Endometrial microvascular endothelial cells (primary cell): Measurements from ENCODE around the gene ANO1. TPM values are rescaled to one million over a fixed set of nuclear protein-coding genes. Genes with fewer than 3 reads are reported as not detected.

Source experiments
- in situ Hi-C: cut with HindIII; loops from 2 replicates; pipeline ENCODE4 v1.10.0; 2017; ENCODE audit warnings: low sequenced_read_pairs, low pct_unique_long_range_greater_than_20kb; ENCODE audit errors: inconsistent ontology term
- total RNA-seq: library from RNA; depleted of rRNA; stranded (reverse); fragments of >200 nt; gene quantifications from one replicate; pipeline ENCODE4 v1.2.3, GENCODE V29; 2015; ENCODE audit errors: inconsistent ontology term

The ANO1 gene
- total RNA-seq, 1 donor from 2014 or later, result not detected

DNA sequence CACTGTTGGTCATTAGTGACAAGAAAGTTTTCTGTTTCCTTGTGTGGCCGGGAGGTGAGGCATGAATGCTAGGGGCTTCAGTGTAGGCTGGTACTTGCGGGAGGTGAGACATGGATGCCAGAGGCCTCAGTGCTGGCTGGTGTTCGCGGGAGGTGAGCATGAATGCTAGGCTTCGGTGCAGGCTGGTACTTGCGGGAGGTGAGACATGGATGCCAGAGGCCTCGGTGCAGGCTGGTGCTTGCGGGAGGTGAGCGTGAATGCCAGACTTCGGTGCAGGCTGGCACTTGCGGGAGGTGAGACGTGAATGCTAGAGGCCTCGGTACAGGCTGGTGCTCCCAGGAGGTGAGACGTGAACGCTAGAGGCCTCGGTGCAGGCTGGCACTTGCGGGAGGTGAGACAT, 48.4 kb downstream of the ANO1 start:
- in situ Hi-C loops, result no loop called here

DNA sequence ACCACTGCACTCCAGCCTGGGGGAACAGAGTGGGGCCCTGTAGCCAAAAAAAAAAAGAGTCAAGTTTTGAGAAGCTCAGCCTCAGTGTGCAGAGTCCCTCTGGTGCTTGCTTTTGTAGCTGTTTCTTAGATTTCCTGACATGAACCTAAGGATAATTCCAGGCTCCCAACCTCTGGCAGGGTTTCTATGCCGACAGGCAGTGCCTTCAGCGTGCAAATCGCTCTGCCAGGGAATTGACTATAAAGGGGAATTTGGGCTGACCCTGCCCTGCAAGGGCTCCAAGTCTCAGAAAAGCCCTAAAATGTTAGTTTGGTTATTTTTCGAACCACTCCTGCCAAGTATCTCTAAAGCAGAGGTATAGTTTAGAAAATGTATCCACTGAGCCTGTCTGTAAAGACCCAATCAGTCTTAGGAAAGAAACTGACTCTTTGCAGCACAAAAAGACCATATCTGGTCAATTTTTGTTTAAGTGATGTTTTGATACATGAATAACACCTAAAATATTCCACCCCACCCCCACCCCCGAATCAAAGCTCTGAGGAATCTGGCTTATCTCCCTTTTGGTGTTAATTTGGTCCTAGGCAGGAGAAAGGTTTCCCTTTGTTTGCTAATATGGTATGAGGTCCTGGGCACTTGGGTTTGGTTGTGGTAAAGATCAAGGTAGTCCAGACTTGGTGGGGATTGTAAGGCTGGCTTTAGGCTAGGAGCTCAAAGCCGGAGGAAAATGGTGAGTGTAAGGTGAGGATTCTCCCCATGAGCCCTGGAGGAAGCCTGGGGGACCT, 49.7 kb downstream of the ANO1 start:
- in situ Hi-C loops, result no loop called here

DNA sequence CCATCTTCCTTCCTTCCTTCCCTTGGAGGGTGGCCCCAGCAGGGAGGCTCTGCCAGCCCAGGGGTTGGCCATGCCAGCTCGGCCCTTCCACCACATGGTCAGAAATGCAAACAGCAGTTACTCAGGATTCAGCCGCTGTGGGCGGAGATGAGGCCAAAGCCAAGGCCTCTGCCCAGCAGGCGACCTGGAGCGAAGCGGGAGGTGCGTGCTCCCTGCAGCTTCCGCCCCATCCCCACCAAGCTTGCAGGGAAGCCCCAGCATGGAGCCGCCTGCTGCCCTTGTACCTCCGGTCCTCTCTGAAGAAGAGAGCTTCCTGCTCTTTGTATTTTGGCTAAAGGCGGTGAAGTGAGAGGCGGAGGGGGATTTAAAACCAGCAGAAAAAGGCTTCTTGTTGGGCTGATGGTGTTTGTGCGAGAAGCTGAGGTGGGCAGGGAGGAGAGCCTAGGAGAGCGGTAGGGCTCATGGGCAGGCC, 50.4 kb downstream of the ANO1 start:
- in situ Hi-C loops, result no loop called here

DNA sequence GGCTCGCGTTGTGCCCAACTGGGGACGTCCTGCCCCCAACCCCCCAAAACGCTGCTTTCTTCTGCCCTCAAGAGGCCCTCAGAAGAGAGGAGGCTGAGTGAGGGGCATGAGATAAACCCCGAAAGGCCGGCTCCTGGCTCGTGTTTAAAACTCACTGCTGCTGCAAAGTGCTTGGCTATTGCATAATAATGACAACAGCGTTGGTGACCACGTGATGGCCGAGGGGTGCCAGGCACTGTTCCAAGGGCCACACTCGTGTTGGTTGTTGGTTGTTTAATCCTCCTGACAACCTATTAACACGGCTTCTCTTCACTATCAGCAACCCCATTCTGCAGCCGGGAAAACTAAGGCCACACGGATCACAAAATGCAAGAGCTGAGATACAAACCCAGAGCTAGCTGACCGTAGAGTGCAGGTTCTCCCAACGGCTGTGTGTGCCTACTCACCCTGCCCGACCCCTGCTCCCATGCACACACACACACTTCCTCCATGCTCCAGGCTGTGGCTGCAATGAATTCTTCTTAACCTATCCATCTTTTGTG, 51.0 kb downstream of the ANO1 start:
- in situ Hi-C loops, result no loop called here

DNA sequence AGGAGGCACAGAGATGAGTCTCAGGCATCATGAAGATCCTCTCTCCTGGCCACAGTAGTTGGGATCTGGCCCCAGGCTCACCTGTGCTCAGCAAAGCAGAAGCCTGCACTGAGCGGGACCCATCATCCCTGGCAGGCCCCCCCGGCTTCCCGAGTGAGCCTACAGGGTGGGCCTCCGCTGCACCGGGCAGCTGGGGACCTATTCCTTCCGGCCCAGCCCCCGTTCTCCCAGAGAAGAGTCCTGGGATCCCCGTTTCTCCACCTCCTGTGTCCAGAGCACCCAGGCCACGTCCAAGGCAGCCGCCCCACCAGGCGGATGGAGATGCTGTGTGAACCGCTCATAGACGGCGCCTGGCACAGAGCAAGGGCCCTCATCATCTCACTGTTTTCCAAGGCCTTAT, 52.5 kb downstream of the ANO1 start:
- in situ Hi-C loops, result no loop called here

DNA sequence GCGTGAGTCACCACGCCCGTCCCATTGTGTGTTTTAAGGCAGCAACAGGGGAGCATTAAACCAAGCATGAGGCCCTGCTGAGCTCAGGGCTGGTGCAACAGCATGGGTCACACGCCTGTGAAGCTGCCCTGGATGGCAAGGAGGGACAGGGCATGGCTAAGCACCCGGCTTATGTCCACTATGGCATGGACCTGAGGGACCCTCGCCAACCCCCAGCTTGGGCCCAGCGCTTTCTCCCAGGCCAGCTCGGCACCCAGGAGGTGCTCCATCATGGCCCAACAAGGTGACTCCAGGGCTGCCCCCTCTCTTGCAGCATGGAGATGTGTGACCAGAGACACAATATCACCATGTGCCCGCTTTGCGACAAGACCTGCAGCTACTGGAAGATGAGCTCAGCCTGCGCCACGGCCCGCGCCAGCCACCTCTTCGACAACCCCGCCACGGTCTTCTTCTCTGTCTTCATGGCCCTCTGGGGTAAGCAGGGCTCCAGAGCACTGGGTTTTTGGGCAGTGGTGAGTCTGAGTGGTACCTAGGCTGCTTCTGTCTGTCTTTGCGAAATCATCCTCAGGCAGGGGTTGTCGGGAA, 53.6 kb downstream of the ANO1 start:
- in situ Hi-C loops, result no loop called here

DNA sequence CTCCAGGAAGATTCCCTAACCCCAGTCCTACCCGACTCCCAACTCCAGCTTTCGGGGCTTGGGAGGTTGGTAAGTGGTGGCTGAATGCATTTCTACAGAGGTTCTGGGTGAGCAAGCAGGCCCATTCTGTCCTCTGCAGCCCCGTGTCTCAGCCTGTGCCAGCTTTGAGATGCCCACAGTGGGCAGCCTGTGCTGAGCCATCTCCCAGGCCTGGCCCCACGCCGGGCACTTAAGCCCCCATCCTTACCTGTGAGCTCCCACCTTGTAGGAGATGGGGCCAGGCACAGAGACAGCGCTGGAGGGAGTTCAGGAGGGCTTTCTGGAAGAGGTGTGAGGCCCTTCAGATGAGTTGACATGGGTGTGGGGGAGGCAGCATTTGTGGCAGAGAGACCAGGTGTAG, 54.5 kb downstream of the ANO1 start:
- in situ Hi-C loops, result no loop called here

DNA sequence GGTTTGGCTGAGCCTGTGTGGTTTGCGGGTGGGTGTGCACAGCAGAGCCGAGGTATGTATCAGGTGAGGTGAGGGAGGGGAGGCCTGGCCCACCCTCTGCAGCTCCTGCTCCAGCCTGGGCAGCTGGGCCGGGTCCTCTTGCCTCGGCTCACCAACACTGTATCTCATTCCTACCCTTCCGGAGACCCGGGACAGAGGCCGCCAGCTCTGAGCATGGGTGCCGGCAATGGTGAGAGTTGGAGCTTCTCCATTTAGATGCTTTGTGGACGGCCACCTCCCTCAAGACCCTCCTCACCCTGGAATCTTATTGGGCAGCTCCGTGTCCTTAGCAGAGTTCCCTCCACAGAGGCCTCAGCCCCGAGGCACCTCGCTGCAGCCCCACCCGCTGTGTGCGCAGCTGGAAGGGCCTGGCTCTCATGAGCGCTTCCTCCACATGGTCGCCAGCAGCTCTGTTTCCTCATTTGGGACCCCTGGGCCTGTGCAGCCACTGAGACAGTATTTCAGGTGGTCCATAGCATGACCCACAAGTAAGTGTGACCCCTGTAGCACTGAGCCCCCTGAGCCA, 55.7 kb downstream of the ANO1 start:
- in situ Hi-C loops, result no loop called here

DNA sequence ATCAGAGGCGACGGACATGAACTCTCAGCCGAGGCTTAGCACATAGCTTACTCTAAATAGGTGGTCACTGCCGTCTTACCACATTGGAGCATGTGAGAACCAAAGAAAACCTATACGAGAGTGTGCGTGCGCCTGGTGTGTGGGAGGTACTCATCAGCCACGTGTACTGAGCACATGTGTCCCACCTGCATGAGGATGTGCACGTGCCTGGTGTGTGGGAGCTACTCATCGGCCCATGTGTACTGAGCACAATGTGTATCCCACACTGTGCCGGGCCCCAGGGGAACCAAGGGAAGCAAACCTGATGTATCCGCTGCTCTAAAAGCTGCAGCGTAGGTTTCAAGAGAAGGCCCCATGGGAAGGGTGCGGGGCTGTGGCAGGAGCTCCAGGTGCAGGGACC, 56.4 kb downstream of the ANO1 start:
- in situ Hi-C loops, result no loop called here

DNA sequence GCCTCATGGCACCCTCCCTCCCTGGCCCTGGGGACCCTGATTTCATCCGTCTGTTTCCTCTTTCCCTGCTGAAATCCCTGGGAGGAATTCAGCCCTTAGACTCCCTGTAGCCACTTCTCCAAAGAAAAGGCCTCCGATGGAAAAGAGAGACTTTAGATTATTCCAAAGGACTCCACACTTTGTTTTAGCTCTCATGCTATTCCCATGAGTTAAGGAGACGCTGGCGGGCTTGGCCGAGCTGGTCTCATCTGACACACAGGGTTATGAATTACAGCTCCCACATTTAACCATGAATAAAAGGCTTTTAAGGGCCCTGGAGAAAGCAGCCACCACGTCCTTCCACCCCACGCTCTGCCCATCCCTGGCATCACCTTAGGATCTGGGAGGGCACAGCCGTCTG, 57.0 kb downstream of the ANO1 start:
- in situ Hi-C loops, result no loop called here

DNA sequence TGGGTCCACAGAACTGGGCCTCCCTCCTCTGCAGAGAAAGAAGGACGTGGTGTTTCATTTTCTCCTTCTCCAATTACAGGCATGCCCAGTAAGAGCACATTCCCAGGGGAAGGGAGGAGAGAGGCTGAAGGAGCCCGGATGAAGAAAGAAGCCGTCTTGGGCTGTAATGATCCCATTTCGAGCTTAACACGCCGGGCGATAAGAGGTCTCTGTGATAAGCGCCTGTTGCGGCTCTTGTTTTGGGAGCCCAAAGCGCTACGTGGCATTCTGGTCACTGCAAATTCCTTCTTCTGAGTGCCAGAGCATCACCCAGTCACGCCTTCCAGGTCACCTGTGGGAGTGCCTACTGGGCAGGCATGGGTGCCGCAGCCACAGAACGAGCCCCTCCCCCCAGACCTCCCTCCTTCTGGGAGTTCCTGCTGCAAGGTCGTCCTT, 57.5 kb downstream of the ANO1 start:
- in situ Hi-C loops, result no loop called here

DNA sequence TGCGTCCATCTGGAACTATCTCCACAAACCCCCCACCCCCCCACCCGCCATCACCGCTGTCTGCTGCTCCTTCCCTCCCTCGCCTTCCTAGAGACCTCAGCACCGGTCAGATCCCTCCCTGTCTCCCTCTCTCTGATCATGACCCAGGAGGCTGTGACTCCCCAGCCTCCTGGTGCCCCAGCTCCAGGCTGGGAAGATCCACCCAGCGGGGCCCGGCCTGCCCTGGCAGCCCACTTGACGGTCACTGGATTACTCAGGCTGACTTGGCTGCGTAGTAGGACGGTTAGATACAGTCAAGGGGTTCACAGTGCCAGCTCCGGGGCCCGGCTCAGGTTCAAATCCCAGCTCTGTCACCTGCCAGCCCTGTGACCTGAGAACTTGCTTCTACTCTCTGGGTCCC, 59.3 kb downstream of the ANO1 start:
- in situ Hi-C loops, result no loop called here

DNA sequence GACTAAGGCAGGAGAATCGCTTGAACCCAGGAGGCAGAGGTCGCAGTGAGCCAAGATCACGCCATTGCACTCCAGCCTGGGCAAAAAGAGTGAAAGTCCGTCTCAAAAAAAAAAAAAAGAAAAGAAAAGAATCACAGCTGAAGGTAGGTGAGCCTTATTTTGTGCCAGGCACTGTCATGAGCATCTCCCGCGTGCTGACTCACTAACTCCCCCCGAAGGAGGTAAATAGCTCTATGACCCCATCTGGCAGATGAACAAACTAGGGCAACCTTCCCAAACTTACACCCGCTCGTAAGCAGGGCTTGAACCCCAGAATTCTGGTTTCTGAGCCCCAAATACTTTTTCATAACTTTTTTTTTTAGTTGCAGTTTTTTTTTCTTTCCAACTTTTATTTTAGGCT, 60.3 kb downstream of the ANO1 start:
- in situ Hi-C loops, result no loop called here

DNA sequence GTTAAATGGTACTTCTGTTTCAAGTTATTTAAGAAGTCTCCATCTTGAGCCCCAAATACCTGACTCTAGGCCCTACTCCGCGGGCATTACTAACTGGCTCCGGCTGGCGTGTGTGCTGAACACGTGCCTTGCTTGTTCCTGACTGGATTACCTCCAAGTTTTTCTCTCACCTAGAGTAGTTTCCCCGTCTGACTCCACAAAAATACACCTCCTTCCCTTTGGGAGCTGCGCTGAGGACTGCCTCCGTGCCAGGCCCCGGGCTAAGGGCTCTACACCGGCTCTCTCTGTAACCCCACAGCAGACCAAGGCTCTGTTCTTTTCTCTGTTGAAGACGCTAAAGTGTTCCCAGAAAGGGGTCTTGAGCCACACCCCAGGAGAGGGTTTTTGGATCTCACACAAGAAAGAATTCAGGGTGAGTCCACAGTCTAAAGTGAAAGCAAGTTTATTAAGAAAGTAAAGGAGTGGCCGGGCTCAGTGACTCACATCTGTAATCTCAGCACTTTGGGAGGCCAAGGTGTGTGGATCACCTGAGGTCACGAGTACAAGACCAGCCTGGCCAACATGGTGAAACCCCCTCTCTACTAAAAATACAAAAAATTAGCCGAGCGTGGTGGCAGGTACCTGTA, 61.8 kb downstream of the ANO1 start:
- in situ Hi-C loops, result no loop called here

DNA sequence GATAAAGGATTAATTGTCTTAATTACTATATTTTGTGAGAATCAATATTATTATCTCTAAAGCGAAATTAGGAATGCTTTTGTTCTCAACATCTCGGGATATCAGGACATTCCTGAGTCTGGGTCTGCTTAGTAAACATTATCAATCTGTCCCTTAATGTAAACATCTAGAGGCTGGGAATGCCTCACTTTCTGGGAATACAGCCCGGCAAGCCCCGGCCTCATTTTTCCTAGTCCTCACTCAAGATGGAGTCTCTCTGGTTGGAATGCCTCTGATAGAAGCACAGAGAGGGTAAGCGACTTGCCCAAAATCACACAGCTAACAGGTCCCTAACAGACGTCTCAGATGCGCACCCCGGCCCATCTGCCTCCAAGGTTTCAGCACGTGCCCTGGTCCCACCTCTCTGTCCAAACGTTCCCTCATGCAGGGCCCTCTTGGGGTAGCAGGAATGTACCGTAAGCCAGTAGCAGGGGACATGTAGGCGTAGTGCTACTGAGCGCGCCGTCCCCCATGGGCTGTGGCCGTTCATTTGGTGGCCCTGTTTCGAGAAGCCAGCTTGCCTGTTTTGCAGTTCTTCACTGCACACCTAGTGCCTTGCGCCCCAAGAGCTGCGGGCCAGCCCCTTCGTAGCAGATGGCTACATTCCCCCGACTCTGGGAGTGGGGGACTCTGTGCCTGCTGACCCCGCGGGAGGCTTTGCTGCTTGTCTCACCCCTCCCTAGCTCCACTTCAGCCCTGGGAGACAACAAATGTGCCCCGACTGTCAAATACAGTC, 62.8 kb downstream of the ANO1 start:
- in situ Hi-C loops, result no loop called here

DNA sequence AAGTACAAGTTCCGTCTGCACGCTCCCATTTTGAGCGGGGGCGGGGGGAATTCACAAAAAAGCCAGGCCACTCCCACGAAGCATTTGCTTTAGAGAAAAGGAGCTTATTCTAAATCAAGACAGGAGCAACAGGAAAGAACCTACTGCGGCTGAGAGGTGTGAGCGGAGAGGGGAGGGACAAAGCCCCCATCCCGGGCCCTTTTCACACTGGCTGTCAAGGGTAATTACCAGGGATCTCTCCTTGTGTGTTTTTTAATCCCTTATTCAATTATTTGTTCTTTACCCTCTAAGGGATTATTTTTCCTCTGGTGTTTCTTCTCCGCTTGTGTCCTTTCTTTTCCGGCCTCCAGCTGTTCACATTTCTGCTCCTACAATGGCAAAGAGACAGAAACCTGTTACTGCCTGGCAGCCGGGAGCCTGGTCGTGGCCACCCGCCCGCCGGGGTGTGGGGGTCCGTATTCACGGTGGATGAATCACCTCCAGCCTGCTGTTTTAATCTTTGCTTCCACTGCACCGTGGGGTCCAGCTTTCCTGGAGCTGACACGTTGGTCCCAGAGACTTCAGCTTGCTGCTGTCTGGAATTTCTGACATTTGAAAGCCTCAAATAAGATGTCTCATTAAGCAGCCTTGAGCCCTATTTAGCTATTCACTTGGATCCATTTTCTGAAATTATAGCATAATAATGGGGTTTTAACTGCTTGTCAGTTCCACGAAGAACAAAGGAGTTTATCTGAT, 63.5 kb downstream of the ANO1 start:
- in situ Hi-C loops, result no loop called here

DNA sequence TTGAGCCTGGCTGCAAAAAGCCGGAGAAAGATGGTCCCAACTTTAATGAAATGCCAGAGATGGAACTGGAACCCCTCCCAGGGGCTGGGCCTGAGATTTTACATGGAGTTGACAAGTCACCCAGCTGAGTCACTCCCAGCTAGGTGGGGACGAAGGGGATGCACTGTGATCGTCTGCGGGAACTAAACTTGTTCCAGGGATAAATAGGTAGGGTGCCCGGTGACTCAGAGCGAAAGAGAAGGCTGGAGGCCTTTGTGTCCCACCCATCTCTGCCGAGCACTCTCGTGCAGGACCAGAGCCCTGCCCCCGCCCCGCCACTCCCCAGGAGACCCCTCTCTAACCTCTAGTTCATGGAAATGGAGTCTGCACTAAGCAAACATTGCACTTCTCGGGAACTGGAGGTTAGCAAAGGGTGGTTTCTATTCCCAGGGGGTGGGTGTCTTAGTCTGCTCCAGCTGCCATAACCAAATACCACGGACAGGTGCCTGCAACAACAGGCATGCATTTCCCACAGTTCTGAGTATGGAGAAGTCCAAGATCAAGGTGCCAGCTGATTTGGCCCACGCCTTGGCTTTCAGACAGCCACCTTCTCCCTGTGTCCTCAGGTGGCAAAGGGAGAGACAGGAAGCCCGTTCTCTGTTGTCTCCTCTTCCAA, 64.2 kb downstream of the ANO1 start:
- in situ Hi-C loops, result no loop called here

DNA sequence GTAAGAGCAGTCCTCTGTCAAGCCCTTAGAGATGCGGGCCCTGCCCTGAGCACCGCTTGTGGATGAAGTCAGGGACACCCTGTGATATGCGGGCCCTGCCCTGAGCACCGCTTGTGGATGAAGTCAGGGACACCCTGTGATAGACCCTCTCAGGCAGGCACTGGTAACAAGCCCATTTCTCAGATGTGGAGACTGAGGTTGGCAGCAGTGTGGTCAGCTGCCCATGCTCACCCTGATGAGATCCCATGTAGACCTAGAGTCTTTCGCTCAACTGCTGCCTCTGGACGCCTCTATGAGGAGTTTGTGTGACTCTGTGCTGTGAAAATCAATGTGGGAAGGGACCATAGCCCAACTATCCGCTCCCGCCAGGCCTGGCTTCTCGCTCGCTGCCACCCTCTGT, 66.1 kb downstream of the ANO1 start:
- in situ Hi-C loops, result no loop called here
